NCI-H1694 treated with DMSO at 0.1 percent for 48 hours (cell line): ENCODE results near the gene ATE1.
"Not testable (repeated sequence)": the region's sequence is repeated elsewhere in the genome, so short reads cannot be mapped to it uniquely, and the experiment has no call there.

Source experiments
- DNase-seq: peaks from one replicate; lab custom pipeline; 2025; lab: John Stamatoyannopoulos, UW

ATE1 gene

DNA sequence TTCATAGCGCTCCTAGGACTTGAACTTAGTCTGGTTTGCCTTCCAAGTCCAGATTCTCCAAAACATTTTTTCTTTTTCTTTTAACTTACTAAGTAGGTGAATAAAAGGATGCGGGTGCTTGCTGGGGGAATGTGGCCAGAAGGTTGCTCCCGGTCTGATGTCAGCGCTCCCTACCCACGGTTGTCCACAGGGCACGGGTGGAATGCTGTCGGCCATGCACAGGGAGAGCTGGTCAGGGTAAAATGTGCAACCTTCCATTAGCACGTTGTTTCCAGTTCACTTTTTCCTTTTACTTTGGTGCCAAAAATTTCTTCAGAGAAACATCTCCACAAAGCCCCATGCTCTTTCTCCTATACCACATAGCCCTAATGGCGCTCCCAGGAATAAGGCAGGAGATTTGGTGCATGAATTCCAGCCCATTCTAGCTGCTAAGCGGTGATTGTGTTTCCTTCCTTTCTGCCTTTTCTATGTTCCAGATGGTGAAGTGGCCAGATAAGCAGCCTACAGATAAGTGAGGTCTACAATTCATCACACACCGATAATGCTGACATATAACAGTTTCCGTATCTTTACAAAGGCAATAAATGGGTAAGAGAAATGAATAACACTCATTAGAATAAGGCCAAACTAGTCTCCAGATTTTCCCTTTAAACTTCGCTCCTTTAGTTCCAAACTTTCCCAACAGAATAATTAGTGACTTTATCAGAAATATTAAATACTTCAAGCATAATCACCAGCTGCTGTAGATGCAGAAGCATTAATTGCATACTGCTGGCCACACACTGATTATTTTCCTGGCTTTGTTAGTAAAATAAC, 191.3 kb downstream of the ATE1 start:
- DNase-seq, result no peak

DNA sequence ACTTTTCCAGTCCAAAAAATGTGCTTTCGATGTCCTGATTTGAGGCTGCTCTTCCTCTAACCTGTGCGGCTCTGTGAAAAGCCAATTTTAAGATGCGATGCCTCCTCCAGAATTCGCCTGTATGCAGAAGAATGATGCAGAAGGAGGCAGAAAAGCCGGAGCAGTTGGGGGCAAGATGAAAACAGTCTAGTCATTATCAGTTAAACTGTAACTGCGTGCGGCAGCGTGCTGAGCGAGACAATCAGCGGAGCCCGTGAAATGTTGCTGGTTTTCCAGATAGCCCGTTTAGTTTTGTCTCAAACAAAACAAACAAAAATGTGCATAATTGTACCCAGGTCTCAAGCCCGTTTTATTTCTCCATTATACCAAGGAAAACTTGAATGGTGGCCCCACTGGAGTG, 192.6 kb downstream of the ATE1 start:
- DNase-seq, result no peak

DNA sequence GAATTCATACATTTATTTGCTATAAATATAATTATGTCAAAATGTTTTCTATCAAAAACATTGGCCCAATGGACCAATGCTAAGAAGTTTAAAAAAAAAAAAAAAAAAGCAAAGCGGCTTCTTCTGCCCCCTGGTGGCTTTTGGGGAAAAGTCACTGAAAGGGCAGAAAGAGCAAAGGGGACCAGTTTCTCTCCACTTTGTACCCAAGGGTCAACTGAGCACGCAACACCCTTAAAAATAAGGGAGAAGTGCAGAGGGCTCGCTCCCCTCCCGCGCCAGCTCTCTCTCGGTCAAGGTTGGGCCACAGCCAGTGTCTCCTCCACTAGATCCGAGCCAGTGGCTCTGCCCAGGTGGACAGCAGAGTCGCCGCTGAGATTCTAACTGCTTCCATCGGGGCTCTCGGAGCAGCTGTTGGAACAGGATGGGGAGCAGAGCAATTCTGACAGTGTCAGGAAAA, 193.2 kb downstream of the ATE1 start:
- DNase-seq, result no peak

DNA sequence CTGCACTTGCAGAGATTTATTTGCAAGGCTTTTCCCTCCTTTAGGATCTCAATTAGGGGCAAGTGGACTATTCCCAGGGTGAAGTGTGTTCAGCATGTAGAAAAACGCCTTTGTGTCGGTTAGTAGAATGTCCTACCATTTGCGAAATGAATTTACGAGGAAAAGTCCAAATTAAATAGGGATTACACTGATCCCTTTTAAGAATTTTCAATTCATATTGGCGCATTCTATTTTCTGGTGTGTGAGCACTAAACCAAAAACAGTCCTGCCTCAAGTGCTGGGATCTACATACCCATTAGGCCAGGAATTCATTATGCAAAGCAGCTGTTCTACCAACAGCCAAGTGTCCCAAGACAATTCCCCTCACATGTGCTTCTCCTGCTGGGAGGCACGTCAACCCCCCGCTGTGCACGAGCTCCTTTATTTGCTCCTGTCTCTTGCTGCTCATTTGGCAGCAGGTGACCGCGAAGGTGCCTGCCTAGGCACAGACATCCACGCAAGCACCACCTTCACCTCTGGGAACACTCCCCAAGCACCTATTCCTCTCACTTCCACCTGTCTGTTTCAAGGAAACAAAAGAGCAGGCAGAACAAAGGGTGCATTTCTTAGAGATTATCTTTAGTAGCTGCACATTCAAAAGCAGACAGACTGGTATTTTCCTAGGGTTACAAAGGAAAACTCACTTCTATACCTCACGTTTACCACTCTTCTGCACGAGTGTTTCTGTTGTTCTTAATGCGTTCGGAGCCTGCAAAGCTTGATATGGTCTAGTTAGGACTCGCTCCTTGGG, 195.0 kb downstream of the ATE1 start:
- DNase-seq, result no peak

DNA sequence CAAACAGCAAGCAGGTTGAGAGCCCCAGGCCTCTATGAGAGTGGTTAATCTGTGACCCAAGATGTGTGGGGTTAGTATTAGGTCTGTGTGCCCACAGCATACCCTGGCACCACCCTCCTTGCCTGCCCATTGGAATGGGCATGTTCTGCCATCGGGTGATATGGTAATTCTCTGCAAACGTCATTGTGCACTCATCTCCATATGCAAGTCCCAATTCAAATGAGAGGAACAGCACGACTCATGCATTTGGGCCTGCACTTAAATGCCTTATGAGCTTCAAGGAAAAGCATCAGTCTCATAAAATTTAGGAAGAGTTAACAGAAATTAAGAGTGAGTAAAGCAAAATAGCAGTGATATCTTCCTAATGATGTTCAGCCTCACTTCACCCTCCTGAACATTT, 195.7 kb downstream of the ATE1 start:
- no peak for DNase-seq

DNA sequence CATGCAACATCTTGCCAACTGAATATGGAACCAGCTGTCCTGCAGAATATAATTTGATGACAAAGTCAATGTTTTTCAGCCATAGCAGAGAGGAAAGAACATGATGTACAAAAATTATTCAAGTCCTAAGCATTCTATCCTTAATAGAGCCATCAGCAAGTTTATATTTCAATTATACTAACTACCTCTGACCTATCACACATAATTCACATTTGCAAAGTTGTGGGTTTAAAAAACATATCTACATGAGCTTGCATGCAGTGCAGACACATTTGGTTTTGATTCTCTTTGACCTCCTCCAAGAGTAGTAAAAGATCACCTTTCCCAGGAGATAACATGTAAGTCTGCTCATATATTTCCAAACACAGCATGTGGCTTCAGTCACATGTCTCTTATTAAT, 203.5 kb downstream of the ATE1 start:
- no peak for DNase-seq

DNA sequence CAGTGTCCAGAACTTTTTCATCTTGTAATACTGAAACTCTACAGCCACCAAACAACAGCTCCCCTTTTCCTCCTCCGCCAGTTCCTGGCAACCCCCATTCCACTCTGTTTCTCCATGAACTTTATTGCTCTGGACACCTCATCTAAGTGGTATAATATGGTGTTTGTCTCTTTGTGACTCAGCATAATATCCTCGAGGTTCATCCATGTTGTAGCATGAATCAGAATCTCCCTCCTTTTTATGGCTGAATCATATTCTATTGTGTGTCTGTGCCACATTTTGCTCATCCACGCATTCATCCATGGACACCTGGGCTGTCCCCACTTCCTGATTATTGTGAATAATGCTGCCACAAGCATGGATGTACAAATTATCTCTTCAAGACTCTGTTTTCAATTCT, 205.2 kb downstream of the ATE1 start:
- DNase-seq, result no peak

DNA sequence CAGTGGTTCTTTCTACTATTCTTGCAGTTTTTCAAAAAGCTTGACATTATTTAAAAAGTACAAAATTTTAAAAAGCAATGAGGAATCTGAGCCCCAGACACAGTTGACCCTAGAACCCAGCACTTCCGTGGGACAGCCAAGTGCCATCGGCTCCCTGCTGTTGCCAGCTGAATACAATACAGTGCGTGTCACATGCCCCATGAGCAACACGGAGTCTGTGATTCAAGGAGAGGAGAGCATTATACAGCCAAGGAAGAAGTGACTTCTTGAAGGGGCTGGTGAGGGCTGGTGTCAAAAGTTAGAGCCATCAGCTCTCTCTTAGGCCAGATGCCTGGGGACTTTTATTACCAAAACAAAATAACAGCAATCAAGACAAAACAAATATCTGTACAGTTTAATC, 206.6 kb downstream of the ATE1 start:
- DNase-seq, result no peak

DNA sequence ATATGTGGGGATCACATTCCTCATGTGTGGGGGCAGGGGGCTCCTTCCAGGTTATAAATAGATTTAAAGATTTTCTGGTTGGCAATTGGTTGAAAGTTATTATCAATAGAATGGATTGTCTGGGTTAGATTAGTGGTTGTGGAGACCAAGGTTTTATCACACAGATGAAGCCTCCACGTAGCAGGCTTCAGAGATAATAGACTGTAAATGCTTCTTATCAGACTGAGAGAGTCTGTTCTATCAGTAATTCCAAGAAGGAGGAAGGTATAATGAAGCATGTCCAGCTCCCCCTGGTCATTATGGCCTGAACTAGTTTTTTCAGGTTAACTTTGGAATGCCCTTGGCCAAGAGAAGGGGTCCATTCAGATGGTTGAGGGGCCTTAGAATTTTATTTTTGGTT, 211.9 kb downstream of the ATE1 start:
- no peak for DNase-seq

DNA sequence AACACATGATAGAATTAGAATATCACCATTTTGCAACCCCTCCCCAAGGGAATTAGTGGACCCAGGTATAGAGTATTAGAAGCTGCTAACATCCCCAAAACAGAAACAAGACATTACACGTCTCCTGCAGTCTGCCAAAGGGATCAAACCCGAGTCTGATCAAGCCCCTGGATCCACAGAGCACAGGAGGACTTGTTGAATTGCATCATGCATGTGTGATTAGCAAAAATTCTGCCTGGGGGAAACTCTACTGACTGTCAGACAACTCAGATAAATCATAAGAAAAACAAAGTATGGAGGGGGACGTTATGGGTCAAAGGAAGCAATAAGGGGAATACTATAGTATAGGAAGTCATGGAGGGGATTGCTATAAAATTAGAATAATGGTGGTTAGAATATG, 212.8 kb downstream of the ATE1 start:
- DNase-seq, result no peak

DNA sequence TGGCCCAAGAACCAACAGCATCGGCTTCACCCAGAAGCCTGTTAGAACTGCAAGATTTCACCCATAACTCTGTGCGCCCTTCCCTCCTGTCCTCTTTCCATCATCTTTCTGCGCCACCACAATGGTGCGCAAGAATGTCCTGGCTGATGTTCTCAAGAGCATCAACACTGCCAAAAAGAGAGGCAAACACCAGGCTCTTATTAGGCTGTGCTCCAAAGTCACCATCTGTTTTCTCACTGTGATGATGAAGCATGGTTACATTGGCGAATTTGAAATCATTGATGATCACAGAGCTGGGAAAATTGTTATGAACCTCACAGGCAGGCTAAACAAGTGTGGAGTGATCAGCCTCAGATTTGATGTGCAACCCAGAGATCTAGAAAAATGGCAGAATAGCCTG, 214.3 kb downstream of the ATE1 start:
- DNase-seq, result no peak

DNA sequence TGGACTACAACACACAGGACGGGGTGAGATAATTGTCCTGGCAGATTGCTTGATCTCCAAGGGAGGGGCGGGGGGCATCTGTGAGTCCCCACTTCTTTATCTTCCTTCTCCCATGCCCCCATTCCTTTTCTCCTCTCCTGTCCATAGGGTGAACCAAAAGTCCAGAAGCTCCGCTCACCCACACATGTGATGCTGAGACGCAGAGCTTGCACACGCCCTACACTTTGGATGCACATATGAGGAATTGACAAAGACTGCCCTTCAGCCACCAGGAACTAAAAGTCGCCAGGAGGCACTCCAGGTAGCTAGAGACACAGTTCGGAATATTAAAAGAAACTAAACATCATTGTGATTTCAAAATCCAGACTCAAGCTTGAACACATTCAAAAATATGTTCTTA, 216.9 kb downstream of the ATE1 start:
- no peak for DNase-seq

DNA sequence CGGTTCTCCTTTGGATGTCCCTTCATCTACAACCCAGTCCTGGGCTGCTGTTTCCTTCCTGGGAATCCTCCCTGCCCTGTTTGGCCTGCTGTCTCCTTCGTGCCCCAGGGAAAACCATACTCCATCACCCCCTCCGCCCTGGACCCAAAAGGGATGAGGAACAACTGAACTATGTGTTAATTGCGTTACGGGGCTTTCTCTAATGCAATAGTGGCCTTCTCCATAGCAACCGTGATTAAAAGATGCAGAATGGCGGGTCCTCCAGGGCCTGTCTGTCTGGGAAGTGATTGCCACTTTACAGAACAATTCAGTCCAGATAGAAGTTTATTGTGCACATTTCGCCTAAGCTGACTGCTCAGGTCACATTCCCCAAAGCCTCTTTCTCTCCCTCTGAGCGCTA, 217.6 kb downstream of the ATE1 start:
- DNase-seq, result no peak

DNA sequence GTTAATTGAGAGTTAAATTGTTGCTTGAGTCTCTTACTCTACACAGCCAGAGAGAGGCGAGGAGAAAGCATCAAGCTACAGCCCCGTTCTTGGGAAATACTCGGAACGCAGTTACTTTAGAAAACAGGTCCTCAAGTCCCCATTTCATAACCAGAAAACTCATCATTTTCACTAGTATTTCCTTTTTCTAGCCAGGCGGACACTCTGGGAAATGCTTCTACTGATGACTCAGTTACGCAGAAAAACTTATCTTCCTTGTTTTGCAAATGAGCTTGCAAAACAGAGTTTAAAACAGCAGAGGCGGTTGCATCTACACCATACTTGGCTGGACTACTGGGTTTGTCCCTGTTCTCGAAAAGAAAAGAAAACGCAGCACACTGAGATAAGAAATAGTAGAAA, 218.2 kb downstream of the ATE1 start:
- DNase-seq, result no peak

DNA sequence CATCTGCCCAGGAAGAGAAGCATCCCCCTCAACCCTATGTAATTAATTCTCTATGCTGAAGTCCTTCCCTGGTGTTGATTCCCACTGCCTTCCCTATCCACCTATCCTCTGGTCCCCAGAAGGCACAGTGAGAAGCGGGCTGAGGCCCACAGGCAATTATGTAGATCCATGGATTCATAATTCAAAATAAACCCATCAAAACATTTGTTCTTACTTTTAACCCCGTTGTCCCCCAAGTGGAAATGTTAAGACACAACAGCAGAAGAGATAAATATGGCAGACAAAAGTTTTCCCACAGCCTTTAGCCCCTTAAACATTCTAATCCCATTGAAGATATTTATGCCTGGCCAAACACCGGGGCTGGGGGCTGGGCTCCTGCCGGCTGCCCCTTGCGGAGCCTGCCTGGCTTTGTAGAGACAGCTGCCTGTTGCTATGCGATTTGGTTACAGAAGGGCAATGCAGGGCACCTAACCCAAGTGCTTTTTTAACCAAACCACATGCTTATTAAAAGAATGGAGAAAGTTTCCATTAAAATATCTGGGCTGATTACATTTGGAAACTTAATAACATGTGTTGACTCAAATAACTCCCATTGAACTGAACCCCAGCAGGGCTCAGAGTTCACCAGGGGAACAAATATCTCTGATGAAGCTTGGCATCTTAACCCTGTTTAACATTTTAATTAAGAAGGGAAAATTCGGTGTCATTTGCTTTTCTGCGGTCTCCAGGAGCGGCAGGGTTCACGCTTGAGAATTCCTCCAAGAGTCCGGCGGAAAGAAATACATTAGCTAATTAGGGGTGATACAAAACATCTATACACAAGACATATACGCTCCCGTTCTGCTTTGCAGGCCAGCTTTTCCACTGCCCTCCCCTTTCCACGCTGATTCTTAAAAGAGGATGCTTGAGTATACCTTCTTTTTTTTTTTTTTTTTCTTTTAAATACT, 218.8 kb downstream of the ATE1 start:
- no peak for DNase-seq

DNA sequence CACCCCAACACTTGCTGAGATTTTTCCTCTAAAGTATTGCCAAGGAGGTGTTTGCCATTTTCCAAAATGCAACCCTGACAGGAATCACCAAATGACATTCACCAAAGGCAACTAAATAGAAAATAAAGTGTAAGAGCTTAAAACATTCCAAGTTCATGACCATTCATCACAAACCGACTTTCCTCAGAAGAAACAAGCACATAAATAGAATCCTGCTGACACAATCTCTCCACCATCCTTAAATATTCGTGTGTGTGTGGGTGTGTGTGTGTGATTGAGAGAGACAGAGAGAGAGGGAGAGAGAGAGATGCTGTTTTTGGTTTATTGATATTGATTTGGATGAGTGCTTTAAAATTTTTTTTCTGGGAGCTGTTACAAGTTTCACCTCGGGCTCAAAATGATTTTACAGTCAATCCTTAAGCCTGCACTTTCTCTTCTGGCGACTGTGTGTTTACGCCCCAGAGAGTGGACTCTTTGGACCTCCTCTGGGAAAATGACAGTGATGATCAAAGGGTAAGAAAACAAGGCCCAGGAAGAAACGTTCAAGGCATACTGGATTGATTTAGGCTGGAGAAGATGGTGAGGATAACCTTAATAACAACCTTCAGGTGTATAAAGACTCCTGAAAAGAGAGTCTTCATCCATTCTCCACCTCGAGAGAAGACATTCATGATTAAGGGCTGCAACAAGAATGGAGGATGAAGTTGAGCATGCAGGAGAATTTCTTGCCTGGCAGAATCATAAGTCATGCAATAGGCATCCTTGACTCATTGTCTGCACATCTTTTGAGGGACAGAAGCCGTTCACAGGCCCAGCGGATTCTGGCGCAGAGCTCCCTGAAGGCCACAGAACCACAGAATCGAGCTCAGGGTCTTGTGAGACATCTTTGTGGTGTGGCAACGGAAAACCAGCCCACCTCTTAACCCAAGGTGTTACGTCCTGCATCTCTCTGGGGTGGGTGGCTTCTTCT, 225.2 kb downstream of the ATE1 start:
- peak; percentile 63 for DNase-seq

DNA sequence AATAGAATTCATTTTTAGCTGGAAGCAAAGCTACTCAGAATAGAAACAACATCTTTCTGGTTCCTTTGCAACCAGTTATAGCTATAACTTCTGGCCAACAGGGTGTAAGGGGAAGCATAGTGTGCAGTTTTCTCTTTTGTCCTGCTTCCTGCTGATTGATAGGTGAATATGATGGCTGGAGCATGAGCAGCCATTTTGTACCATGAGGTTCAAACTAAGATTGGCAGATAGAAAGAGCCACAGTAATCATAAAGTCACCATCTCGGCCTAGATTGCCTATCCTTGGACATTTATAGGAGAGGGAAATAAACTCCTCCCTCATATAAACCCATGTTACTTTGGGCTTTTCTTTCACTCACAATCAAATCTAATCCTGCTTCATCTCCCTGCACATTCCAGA, 227.4 kb downstream of the ATE1 start:
- DNase-seq, result no peak

DNA sequence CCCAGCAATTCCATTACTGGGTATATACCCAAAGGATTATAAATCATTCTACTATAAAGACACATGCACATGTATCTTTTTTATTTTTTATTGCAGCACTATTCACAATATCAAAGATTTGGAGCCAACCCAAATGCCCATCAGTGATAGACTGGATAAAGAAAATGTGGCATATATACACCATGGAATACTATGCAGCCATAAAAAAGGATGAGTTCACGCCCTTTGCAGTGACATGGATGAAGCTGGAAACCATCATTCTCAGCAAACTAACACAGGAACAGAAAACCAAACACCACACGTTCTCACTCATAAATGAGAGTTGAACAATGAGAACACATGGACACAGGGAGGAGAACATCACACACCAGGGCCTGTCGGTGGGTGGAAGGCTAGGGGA, 228.1 kb downstream of the ATE1 start:
- DNase-seq, result not testable (repeated sequence)

DNA sequence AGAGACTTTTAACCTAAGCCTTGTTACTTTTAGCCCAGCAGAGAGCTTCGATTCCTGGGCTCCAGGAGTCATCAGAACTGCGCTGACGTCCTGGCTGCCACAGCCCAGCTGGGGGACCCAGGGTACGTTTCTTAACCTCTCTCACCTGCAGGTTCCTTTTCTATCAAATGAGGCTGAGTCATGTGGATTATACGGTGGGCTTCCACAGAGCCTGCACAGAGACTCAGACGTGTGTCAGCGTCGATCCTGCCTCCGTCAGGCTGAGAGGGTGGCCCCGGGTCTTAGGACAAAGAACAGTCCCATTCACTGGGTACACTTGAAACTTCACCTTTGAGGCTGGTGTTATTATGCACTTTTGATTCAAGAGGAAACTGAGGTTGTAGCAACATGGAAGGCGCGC, 228.9 kb downstream of the ATE1 start:
- no peak for DNase-seq

DNA sequence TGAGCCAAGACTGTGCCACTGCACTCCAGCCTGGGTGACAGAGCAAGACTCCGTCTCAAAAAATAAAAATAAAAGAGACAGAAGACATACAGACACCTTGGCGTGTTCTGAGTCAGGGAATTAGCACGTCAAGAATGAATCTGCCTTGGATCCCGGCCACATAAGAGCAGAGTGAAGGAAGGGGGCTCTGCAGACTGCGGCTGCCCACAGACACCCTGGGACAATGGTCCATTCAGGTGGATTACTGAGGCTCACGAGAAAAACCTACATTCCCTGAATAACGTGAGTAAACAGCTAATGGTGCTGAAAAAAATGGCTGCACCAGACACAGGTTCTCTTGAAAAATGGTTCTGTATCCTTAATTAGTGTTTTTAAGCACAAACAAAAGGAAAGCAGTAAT, 229.5 kb downstream of the ATE1 start:
- DNase-seq, result no peak

DNA sequence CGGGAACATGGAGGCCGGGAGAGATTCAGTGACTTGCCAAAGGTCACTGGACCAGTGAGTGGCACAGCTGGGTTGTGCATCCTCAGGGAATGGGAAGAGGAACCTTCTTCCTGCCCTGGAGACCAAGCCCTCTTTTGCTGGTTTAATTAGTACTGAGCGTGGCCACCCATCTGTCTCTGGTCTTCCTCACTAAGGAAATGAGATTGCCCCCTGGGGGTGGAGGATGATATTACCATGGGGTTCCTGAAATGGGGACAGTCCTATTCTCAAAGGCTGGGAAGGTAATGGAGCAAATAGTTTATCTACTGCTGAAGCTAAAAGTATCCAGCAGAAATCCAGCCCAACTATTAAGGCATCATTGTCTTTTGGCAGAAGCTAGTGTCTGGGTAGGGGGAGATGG, 231.0 kb downstream of the ATE1 start:
- peak; percentile 1 for DNase-seq
